Loucy (cell line): ENCODE results near the gene LYRM4.

Experiments
- CTCF ChIP-seq: fragments of 200-600 bp; sonication (generic); conservative IDR thresholded peaks from 2 replicates; pipeline ENCODE4 v1.5.1; 2014; ENCODE audit warnings: mild to moderate bottlenecking, antibody characterized with exemption, low read length
- EZH2phosphoT487 ChIP-seq: fragments of 200-600 bp; IDR thresholded peaks from 2 replicates; pipeline ENCODE4 v1.6.1; 2018; ENCODE audit warnings: antibody characterized with exemption, mild to moderate bottlenecking, moderate library complexity, borderline replicate concordance

- TF ChIP-seq CTCF = no peak
- TF ChIP-seq EZH2phosphoT487 = no peak
These were observed 69.5 kb downstream of the LYRM4 start for GRCh38 chr6:5191222-5191621.
